SU-DHL-6 (cell line): Measurements from ENCODE around the gene KIAA0319L.

Source experiments
- H2AFZ ChIP-seq: fragments of 200-600 bp; sonication (generic); 2 replicates; pipeline ENCODE4 v1.6.1; 2014; ENCODE audit warnings: low read depth, mild to moderate bottlenecking, moderate library complexity, mixed read lengths, antibody characterized with exemption, low read length; ENCODE audit not compliant: severe bottlenecking
- H3F3A ChIP-seq: fragments of 200-600 bp; shearing (Covaris generic); 2 replicates; pipeline ENCODE4 v1.6.0; 2016; ENCODE audit warnings: antibody characterized with exemption, mild to moderate bottlenecking; ENCODE audit not compliant: insufficient read depth
- H3K27ac ChIP-seq: fragments of 200-600 bp; sonication (generic); 2 replicates; pipeline ENCODE4 v1.5.1; 2016; ENCODE audit warnings: low read depth, mild to moderate bottlenecking, low read length, moderate library complexity, mixed read lengths
- H3K27me3 ChIP-seq: fragments of 200-600 bp; sonication (generic), shearing (Covaris generic); 2 replicates; pipeline ENCODE4 v1.6.0; 2014; ENCODE audit warnings: mild to moderate bottlenecking, low read length
- H3K36me3 ChIP-seq: fragments of 200-600 bp; sonication (generic); 2 replicates; pipeline ENCODE4 v1.6.1; 2014; ENCODE audit warnings: mild to moderate bottlenecking, low read length, mixed read lengths
- H3K4me2 ChIP-seq: fragments of 300-600, 200-600 bp; shearing (Covaris generic), sonication (generic); 2 replicates; pipeline ENCODE4 v1.6.0; 2014; ENCODE audit warnings: low read length, low read depth, mild to moderate bottlenecking; ENCODE audit not compliant: poor library complexity, severe bottlenecking
- H3K4me3 ChIP-seq: fragments of 200-600 bp; sonication (generic); 2 replicates; pipeline ENCODE4 v1.5.1; 2014; ENCODE audit warnings: antibody characterized with exemption, low read length, mild to moderate bottlenecking, mixed read lengths; ENCODE audit not compliant: insufficient read depth, poor library complexity, severe bottlenecking
- H3K79me2 ChIP-seq: fragments of 200-600 bp; sonication (generic); 2 replicates; pipeline ENCODE4 v1.6.1; 2014; ENCODE audit warnings: mild to moderate bottlenecking, low read length, moderate library complexity; ENCODE audit not compliant: insufficient read depth
- H3K9ac ChIP-seq: fragments of 200-600 bp; sonication (generic); 2 replicates; pipeline ENCODE4 v1.7.0; 2014; ENCODE audit warnings: mild to moderate bottlenecking, low read length
- H3K9me2 ChIP-seq: fragments of 200-600 bp; sonication (generic); replicated peaks from 2 replicates; pipeline ENCODE4 v1.6.1; 2014; ENCODE audit warnings: low read length; ENCODE audit not compliant: insufficient read depth
- H3K9me3 ChIP-seq: fragments of 200-600 bp; sonication (generic); 2 replicates; pipeline ENCODE4 v1.6.1; 2014; ENCODE audit warnings: low read length, mixed read lengths; ENCODE audit not compliant: insufficient read depth
- H4K20me1 ChIP-seq: fragments of 200-600 bp; sonication (generic); 2 replicates; pipeline ENCODE4 v1.6.1; 2014; ENCODE audit warnings: low read depth, mild to moderate bottlenecking, antibody characterized with exemption, low read length, moderate library complexity, mixed read lengths
- CTCF ChIP-seq: fragments of 200-600 bp; sonication (generic); IDR thresholded peaks from one replicate; pipeline ENCODE4 v1.5.1; 2017; ENCODE audit warnings: antibody characterized with exemption, mild to moderate bottlenecking, low read length, moderate library complexity; ENCODE audit not compliant: insufficient read depth, poor library complexity, severe bottlenecking
- EZH2phosphoT487 ChIP-seq: fragments of 200-600 bp; sonication (generic), shearing (Covaris generic); conservative IDR thresholded peaks from 2 replicates; pipeline ENCODE4 v1.6.1; 2018; ENCODE audit warnings: mild to moderate bottlenecking, antibody characterized with exemption, low read length, moderate library complexity, mixed read lengths

The KIAA0319L gene

GRCh38 chr1:35536556-35537162, 20.5 kb downstream of the KIAA0319L start:
- Histone ChIP-seq H3K27me3 (no peaks in the 10 kb centered on the region), H3K36me3 (no peaks in the 10 kb centered on the region), H3F3A (no peaks in the 10 kb centered on the region), H3K9ac (no peak overlapping the region), H4K20me1 (no peaks in the 10 kb centered on the region), H3K4me2 (no peak overlapping the region), H3K79me2 (peaks cover 14% of the 10 kb centered on the region; the same call in 1 of the 2 replicates), H3K4me3 (no peak overlapping the region), H3K9me3 (no peaks in the 10 kb centered on the region), H3K9me2 (no peaks in the 10 kb centered on the region), H2AFZ (no peak overlapping the region), H3K27ac (no peak overlapping the region)
- no peak for TF ChIP-seq EZH2phosphoT487
- TF ChIP-seq CTCF = no peak

- Histone ChIP-seq H3K79me2 (peaks cover 14% of the 10 kb centered on the region; the same call in 1 of the 2 replicates), H3K27me3 (no peaks in the 10 kb centered on the region), H3F3A (no peaks in the 10 kb centered on the region), H3K9ac (no peak overlapping the region), H2AFZ (no peak overlapping the region), H3K9me3 (no peaks in the 10 kb centered on the region), H3K36me3 (no peaks in the 10 kb centered on the region), H3K4me2 (no peak overlapping the region), H3K4me3 (no peak overlapping the region), H3K9me2 (no peaks in the 10 kb centered on the region), H4K20me1 (no peaks in the 10 kb centered on the region), H3K27ac (no peak overlapping the region)
- no peak for TF ChIP-seq CTCF
- no peak for TF ChIP-seq EZH2phosphoT487
Observed at GRCh38 chr1:35535243-35535642, 22.0 kb downstream of the KIAA0319L start.

DNA sequence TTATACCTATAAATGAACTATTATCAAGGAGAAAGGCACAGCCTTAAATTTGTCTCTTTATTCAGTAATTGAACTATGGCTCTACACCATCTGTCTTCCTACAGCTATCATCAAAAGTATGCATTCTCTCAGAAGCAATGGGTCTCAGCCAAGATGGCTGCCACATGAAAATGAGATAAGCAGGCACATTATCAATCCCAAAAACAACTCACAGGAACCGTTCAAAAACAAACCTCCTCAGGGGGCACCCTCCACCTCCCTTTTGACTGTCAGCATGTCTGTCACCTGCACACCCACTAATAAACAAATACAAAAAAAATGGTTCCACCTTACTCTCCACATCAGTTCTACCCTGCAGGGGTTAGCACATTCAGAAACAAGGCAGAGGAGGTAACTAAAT, 23.6 kb downstream of the KIAA0319L start:
- no peaks in the 10 kb centered on the region for H4K20me1 ChIP-seq
- no peaks in the 10 kb centered on the region for H3F3A ChIP-seq
- H3K27me3 ChIP-seq = no peaks in the 10 kb centered on the region
- no peak overlapping the region for H2AFZ ChIP-seq
- no peaks in the 10 kb centered on the region for H3K9me3 ChIP-seq
- H3K27ac ChIP-seq = no peak overlapping the region
- H3K79me2 ChIP-seq = 0 out of 2 replicates have a peak, but pooled peaks cover 14% of the 10 kb centered on the region
- no peak overlapping the region for H3K9ac ChIP-seq
- H3K9me2 ChIP-seq = no peaks in the 10 kb centered on the region
- TF ChIP-seq EZH2phosphoT487 (no peak), CTCF (no peak)
- no peak overlapping the region for H3K4me2 ChIP-seq
- no peak overlapping the region for H3K4me3 ChIP-seq
- H3K36me3 ChIP-seq = no peaks in the 10 kb centered on the region
